Measurements from ENCODE around the gene PRKCE.

DNA sequence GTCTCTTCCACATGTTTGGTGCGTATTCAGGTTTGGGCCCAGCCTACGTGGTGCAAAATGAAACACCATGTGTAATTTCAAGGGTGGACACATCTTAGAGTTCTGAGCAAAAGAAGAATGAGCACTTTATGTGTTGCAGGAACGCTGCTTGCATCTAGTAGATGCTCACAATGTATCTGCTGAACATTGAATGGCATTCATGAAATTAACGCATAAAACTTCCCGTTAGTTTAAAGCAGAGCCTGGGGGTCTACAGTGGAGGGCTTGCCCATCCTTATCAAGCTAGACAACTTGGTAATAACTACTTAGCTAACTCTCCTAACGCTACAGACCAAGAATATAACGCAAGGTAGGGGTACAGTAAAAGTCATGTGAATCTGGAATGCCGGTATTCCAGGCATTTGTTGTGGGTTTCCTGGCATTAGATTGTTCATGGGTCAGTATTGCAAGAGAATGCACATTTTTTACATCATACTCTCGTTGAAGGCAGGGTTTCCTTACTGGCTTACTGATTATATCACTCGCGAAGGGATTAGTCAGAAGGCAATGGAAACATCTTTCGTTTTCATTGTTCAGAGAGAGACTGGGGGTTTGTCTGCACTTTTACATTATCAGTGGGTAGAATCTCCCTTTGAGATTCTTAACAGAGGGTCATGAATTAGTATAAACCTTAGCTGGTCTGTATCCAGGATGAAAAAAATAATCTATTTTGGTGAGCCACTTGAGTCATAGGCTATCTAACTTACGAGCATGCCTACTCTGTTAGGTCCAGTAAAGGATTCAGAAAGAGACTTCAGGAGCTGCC, 416.2 kb downstream of the PRKCE start:
- TF ChIP-seq, protein P1, sequence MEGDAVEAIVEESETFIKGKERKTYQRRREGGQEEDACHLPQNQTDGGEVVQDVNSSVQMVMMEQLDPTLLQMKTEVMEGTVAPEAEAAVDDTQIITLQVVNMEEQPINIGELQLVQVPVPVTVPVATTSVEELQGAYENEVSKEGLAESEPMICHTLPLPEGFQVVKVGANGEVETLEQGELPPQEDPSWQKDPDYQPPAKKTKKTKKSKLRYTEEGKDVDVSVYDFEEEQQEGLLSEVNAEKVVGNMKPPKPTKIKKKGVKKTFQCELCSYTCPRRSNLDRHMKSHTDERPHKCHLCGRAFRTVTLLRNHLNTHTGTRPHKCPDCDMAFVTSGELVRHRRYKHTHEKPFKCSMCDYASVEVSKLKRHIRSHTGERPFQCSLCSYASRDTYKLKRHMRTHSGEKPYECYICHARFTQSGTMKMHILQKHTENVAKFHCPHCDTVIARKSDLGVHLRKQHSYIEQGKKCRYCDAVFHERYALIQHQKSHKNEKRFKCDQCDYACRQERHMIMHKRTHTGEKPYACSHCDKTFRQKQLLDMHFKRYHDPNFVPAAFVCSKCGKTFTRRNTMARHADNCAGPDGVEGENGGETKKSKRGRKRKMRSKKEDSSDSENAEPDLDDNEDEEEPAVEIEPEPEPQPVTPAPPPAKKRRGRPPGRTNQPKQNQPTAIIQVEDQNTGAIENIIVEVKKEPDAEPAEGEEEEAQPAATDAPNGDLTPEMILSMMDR (IDR thresholded peaks at IDR 0.05; ENCODE audit: low read depth, low read length, missing input control) = no peak
- TF ChIP-seq JUND (IDR thresholded peaks at IDR 0.05) (no peak), NR2F2 (IDR thresholded peaks at IDR 0.05) (no peak), SP1 (IDR thresholded peaks at IDR 0.05) (no peak)
- TF ChIP-seq, protein P2, sequence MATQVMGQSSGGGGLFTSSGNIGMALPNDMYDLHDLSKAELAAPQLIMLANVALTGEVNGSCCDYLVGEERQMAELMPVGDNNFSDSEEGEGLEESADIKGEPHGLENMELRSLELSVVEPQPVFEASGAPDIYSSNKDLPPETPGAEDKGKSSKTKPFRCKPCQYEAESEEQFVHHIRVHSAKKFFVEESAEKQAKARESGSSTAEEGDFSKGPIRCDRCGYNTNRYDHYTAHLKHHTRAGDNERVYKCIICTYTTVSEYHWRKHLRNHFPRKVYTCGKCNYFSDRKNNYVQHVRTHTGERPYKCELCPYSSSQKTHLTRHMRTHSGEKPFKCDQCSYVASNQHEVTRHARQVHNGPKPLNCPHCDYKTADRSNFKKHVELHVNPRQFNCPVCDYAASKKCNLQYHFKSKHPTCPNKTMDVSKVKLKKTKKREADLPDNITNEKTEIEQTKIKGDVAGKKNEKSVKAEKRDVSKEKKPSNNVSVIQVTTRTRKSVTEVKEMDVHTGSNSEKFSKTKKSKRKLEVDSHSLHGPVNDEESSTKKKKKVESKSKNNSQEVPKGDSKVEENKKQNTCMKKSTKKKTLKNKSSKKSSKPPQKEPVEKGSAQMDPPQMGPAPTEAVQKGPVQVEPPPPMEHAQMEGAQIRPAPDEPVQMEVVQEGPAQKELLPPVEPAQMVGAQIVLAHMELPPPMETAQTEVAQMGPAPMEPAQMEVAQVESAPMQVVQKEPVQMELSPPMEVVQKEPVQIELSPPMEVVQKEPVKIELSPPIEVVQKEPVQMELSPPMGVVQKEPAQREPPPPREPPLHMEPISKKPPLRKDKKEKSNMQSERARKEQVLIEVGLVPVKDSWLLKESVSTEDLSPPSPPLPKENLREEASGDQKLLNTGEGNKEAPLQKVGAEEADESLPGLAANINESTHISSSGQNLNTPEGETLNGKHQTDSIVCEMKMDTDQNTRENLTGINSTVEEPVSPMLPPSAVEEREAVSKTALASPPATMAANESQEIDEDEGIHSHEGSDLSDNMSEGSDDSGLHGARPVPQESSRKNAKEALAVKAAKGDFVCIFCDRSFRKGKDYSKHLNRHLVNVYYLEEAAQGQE (IDR thresholded peaks at IDR 0.05) = no peak
- TF ChIP-seq, protein P3, sequence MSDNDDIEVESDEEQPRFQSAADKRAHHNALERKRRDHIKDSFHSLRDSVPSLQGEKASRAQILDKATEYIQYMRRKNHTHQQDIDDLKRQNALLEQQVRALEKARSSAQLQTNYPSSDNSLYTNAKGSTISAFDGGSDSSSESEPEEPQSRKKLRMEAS (IDR thresholded peaks at IDR 0.05) = no peak

Measured in liver (tissue), 3 donors.